ENCODE measurements around the gene CCDC122.

CCDC122 gene

DNA sequence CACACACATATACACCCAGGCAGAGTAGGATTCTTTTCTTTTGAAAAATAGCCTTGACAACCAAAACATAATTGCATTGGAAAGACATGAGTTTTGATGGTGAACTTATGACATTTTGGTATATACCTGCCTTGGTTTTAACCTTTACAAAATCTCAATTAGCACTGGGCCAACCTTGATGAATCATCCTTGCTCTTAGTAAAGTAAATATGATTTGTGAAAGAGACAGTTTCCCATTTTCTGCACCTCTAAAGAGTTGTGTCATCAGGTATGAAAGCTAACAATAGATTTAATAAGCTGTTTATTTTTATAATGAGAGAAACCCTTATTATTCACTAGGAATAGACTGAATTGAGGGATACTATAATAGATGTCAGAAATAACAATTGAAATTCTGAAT lies 77.0 kb downstream of the CCDC122 start:
- DNase-seq (ENCODE audit: low spot score): no peak

DNA sequence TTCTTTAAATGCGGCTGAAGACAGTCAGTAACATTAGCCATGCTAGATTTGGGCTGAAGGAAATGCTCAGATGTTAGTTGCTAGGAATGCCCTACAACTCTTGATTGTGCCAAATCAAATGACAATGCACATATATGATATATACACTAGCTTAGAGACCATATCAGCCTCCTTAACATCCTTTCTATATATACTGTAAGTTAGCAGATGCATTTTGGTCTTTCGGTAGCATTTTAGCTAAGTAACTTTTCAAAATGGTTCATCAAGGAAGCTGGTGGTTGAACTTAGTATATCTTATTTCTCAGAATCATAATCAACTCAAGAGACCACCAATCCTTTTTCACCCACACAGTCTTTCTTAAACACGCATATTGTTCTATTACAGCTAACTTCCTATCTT lies 78.7 kb downstream of the CCDC122 start:
- DNase-seq (ENCODE audit: low spot score): no peak

DNA sequence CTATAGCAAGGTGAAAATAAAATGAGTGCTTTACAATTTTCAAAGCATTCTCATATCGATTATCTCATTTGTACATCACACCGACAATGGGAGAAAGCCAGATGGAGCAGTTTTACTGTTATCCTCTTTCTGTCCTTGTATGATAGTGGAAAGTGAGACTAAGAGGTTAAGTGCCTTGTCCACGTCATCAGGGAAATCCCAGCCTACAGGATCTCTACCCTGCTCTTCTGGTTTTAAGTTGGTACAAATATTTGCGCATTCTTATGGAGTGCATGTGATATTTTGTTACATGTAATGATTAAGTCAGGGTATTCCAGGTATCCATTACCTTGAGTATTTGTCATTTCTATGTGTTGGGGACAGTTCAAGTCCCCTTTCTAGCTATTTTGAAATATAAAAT lies 80.3 kb downstream of the CCDC122 start:
- no peak for DNase-seq (ENCODE audit: low spot score)

DNA sequence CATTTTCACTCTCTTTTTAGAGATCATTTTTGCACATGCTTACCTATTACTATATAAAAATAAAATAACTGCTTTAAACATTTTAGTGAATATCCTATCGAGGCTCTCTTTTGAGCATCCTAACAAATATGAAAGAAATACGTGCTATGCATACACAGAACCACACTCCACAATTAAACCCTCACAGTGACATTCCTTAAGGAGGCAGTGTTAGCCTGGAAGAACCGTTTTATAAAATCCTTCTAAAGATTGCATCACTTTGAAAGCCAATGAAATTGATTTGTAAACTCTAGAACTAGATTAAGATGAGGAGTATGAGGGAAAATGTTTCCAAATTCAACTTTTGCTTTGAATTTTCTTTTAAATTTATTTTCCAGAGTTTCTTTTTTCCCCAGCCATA lies 81.7 kb downstream of the CCDC122 start:
- no peak for DNase-seq (ENCODE audit: low spot score)

DNA sequence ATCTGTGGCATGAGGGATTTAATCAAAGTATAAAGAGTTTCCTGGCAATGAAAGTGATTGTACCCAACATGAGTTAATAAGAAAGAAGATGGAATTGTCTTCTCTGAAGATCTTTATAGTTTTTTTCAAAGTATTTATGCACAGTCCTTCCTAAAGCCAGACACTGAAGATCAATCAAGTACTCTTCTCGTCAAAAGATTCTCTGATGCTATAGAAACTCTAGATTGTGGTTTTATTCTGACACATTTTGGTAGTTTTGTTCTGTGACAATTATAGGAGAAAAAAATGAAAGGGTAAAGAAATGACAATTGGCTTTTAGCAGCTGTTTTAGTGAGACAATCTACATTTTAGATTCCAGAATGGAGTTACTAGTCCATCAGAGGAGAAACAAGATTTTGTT lies 82.4 kb downstream of the CCDC122 start:
- DNase-seq (ENCODE audit: low spot score): no peak

DNA sequence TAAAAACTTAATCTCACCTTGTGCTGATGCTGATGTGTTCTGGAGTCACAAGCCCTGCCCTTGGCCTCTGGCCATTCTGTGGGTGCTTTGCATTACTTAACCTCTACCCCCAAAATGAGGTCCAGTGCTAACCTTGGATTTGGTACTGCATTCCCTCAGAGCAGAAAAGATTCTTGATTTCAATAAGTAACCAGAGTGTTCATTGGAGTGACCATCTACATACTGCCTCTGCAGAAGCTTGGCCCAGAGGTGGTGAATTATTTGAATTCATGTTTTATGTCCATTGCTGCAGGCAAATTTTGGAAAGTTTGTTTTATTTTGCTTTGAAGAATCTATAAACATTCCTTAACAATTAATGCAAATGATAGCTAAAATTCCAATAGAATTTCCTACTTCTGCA lies 85.1 kb downstream of the CCDC122 start:
- no peak for DNase-seq (ENCODE audit: low spot score)

DNA sequence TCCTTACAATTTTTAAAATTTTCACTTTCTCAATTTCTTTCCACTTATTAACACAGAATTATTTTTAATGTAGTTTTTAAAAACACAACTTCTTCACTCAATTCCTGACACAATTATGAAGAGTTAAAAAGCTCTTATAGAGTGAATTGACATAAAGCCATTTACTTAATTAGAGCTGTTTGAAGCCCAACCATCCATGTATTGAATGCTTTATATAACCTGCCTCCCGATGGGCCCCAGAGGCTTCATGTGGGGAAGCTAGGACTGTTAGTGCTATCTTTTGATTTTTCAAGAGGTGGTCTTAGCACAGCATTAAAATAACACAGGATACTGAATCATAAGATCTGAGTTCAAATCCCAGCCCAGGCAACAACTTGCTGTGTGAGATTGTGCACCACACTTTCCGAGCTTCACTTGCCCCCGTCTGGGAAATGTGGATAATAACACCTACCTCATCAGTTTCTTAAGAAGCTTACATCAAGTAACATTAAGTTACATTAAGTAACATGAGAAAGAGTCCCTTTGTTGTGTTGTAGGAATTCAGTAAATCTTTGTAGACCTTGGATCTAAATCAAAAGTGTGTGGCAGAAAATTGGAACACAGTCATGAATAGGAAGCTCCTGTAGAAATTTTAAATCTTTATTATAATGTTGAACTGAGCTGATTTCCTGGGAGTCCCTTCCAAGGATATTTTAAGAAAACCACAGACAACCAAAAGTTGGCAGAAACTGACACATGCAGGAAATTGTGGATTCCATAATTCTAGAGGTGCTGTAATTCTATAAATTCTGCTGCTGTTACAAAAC lies 87.3 kb downstream of the CCDC122 start:
- no peak for DNase-seq (ENCODE audit: low spot score)

DNA sequence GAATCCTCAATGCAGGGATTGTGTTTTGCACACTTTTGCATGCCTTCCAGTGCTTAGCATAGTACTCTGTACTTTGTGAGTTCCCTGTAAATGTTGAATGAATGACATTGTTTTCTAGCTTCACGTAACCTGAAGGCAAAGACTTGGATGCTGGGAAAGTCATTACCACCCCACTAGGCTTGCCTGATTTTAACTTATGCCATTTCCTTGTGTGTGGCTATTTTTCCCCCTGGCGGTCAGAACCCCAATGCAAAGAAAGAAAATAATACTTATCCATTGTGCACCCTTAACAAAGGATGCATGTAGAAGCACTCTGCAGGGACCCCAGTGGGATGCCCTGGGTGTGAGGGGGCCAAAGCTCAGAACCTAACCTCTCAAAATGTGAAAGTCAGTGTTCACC lies 91.5 kb downstream of the CCDC122 start:
- no peak for DNase-seq (ENCODE audit: low spot score)

DNA sequence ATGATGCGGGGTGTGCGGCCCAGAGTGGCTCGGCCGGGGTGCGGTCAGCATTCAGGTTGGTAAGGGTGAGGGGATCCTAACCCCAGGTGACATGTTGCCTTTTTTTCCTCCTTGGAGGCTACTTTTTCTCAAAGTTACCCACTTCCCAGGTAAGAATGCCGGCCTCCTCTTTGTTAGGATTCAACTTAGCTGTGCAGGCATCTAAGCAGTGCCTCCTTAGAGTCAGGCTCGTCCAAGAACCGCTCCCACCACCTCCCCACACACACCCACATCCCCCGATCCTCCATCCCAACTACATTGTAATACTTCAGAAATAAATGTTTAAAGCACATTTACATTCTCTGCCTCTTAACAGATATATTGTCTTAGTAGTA lies 92.0 kb downstream of the CCDC122 start:
- DNase-seq (ENCODE audit: low spot score): no peak

DNA sequence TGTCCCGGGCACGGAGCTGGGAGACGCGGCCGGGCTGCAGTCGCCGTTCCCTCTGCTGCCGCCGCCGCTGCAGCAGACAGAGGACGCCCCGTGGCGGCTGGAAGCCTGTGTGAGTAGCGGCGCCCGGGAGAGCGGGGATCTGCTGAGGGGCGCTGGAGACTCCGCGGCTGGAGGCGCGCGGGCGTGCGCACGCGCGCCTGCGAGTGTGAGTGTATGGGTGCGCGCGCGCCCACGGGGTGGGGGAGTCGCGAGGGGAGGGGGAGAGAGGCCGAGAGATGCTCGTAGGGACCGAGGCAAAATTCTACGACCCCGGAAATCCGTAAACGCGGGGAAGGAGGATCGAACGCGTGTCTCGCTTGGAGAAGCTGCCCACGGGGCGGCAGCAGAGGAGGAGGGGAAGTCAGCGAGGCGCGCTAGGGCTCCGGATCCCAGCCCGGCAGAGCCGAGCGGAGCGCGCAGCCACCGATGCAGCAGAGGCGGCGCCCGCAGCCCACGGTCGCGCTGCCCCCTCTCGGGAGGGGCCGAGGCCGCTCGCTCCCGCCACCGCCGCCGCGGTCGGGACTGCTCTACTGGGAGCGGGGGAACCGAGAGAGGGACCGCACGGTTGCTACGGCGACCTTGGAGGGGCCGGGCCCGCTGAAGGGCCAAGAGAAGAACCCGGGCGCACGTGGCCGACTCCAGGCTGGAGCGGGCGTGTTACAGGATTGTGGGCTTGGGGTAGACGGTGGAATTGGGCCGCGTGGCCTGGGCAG lies 92.6 kb downstream of the CCDC122 start, which contains the start of gene ENOX1:
TSS of gene ENOX1 (minus strand) at position 207 of the 752 bp plus-strand sequence.
- DNase-seq (ENCODE audit: low spot score): no peak

DNA sequence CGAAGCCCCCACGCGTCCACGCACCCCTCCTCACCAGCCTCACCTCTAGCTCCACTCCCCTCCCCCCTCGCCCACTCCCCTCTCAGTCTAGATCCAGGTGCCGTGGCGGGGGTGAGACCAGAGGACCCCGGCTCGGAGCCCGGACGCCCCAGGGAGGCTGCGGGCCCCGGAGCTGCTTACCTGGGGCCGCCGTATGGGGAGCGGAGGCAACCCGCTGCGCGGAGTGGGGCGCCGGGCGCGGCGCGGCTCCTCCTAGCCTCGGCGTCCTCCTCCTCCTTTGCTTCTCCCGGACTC lies 93.1 kb downstream of the CCDC122 start:
- no peak for DNase-seq (ENCODE audit: low spot score)

Measured in LoVo (cell line).